HK-2 (cell line): ENCODE results near the gene NET1.

Experiments
- DNase-seq: peaks from one replicate; pipeline ENCODE4 v3.0.0-alpha.2; 2018; ENCODE audit not compliant: unreplicated experiment

Gene NET1

GRCh38 chr10:5485290-5485689 is 72.9 kb downstream of the NET1 start:
- DNase-seq, result no peak

- no peak for DNase-seq
Measured at GRCh38 chr10:5485948-5486852, 73.8 kb downstream of the NET1 start.

GRCh38 chr10:5486853-5487235 is 74.5 kb downstream of the NET1 start:
- no peak for DNase-seq

- DNase-seq, result no peak
Measured at GRCh38 chr10:5488272-5489161, 76.2 kb downstream of the NET1 start.

- no peak for DNase-seq
Measured at GRCh38 chr10:5490032-5490431, 77.7 kb downstream of the NET1 start.

GRCh38 chr10:5490698-5491464 is 78.5 kb downstream of the NET1 start:
- DNase-seq, result no peak

DNA sequence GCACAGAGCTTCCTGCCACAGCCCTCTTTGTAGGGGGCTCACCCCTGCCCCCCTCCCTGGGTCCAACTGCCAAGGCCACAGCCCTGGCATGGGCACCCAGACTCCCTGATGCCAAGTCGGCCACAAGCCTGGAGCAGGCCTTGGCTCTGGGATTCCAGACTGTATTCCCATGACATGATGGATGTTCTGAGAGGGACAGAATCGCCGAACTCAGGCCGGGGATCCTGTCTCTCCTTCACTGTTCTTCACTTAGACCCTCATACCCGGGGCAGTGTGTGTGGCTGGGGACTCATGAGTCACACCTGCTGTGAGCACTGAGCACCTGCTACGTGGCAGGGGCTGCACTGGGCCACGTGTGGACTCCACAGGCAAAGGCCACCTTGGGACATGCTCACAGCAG is 79.1 kb downstream of the NET1 start:
- DNase-seq, result no peak

DNA sequence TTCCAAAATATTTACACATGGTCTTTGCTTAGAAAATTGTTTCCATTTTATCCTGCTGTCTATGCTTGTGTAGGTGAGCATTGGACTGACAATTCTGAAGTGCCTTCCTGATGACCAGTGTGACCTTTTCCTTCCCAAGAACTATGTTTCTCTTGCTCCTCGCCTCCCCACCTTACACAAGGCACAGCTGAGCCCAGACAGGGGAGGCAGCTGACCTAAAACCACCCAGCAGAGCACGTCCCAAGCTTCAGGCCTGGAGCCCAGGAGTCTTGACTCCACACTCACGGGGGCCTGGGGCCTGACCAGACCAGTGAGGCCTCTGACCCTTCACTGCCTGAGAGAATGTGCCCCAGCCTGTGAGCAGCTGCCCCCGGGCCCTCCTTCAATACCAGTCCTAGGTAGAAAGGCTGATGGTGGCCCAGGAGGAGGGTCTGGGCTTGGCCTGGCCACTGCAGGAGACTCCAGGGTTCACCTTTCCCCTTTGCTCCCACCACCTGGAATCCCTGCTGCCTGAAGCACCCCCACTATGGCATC is 80.0 kb downstream of the NET1 start:
- DNase-seq, result no peak

DNA sequence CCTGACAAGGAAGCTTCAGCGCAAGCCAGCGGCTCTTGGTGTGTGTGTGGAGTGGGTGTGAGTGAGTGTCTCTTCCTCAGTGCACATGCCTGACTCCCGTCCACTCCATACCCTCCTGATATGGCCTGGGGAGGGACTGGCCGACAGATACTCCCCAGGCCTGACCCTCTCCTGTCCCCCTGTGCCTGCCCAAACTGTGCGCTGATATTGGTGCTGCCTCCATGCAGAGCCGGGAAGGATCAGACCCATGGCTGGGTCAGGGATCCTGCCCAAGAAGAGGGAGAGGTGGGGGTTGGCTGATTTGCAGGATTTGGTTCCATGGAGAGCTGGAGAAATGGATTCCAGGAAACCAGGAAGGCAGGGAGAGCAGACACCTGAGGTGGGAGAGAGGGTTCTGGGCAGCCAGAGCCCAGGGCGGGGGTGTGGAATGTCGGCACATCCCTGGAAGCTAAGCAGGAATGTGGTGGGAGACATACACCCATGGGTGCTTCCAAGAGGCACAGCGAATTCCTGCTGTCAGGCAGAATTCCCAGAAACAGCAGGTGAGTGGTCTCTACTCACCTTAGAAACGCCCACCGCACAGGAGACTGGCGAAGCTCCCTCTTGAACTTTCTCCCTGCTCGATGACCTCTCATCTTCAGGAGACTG is 80.7 kb downstream of the NET1 start:
- no peak for DNase-seq

DNA sequence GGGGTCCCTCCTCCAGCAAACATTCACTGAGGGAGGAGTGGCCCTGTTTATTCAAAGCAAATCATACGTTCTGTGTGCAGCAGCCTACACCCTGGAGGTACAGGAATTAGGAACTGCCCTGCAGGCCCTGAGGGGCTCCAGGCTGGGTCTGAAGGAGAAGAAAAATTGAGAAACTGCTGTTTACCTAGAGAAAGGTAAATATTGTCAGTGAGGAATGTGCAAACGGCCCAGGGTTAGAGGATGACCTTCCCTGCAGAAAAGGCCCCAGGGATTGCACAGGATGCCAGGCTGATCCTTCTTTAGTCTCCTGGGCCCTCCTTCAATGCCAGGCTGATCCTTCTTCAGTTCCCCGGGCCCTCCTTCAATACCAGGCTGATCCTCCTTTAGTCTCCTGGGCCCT is 81.3 kb downstream of the NET1 start:
- DNase-seq, result no peak

DNA sequence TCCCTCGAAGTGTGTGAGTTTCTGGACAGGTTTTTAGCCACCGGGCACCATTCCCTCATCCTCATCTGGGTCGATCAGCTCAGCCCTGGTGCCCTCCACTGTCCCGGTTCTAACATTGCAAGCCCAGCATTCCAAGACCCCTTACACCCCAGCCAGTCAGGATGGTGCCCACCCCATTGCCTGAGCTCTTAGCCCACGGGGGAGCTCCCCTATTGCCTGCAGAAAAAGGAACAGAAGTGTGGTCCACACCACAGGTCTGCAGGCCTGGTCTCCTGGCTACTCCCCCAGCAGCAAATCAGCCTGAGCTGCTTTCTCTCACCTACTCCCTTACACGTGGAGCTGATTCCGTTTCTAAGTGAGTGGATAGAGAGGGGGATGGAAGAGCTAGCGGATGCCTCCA is 82.3 kb downstream of the NET1 start:
- DNase-seq, result no peak

- no peak for DNase-seq
Measured at GRCh38 chr10:5496261-5497250, 84.2 kb downstream of the NET1 start.

DNA sequence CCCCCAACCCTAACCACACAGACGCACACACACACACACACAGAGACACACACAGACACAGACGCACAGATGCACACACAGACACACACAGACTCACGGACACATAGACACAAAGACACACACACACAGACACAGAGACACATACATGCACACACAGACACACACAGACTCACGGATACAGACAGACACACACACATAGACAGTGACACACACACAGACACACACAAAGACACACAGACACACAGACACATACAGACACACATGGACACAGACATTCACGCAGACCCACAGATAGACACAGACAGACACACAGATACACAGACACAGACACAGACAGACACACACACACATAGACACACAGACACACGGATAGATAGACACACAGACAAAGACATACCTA is 84.9 kb downstream of the NET1 start:
- DNase-seq, result no peak

GRCh38 chr10:5497948-5498730 is 85.8 kb downstream of the NET1 start:
- DNase-seq, result no peak

DNA sequence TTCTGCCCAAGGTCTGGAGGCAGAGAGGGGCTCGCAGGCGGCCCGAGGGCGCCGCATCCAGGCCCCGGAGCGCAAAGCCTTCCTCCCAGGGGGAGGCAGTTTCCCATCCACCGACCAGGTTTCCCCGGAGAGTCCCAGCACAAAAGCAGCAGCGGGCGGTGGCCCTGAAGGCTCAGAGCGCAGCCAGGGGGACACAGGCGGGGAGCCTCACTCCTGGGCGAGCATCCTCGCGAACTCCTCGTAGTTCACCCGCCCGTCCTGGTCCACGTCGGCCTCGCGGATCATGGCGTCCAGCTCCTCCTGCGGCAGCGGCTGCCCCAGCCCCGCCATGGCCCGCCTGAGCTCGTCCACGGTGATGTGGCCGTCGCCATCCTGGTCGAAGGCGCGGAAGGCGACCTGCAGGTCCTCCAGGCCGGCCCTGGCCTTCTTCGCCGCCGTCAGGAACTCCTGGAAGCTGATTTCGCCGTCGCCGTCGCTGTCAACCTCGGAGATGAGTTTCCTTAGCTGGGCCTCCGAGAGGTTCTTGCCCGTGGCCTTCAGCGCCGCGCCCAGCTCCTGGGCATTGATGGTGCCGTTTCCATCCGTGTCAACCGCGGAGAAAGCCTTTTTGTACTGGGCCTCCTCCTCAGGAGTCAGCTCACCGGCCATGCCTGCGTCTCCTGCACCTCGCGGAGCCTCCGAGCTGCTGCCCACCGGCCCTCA is 86.6 kb downstream of the NET1 start:
- no peak for DNase-seq

DNA sequence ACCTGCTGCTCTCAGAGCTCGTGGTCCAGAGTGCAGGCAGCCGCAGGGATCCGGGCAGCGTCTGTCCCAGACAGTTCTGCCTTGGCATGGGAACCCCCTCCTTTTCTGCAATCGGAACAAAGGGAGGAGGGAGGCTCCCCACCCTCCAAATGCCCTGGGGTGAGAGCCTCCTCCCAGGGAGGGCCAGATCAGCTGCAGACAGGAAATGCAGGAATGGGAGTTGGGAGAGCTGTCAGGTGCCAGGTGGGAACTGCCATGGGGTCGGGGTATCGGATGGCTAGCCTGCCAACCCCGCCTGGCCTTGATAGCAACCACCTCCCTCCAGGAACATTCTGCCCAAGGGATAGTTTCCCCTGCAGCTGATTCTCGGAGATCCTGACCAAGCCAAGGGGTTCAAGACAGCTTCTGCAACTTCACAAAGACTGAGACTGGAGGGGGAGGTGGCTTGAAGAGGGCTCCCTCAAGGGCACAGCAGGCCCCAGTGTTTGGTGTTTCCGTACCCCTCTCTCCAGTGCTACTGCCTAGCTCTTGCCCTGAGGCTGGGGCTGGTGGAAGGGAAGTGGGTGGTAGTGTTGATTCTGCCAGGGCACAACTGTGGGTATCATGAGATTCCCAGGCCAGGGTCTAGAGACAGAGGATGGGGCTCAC is 87.3 kb downstream of the NET1 start, which contains the start of gene CALML5:
Gene CALML5 (minus strand): TSS at position 78 of the 648 bp plus-strand sequence. CDS start 132 bp downstream, outside the sequence.
- no peak for DNase-seq

GRCh38 chr10:5500162-5500670 is 87.9 kb downstream of the NET1 start:
- DNase-seq, result no peak

- DNase-seq, result no peak
Measured at GRCh38 chr10:5500910-5501309, 88.6 kb downstream of the NET1 start.
